HG03520 (cell line): Measurements from ENCODE around the gene SLC25A51.
"Not testable (repeated sequence)": the region's sequence is repeated elsewhere in the genome, so short reads cannot be mapped to it uniquely, and the experiment has no call there.

Source experiments
- ATAC-seq: cut with Tn5 transposase; IDR thresholded peaks from one replicate; pipeline ENCODE4 v1.9.1; 2021; ENCODE audit warnings: mild to moderate bottlenecking, moderate library complexity; ENCODE audit not compliant: unreplicated experiment

Gene SLC25A51

GRCh38 chr9:37921546-37922300, 17.8 kb upstream of the SLC25A51 start:
- ATAC-seq, result no peak

GRCh38 chr9:37921168-37921510, 17.2 kb upstream of the SLC25A51 start:
- no peak for ATAC-seq

GRCh38 chr9:37920471-37921167, 16.7 kb upstream of the SLC25A51 start:
- ATAC-seq, result no peak

- no peak for ATAC-seq
These were observed 16.0 kb upstream of the SLC25A51 start for GRCh38 chr9:37919956-37920335.

- ATAC-seq, result no peak
These were observed 15.5 kb upstream of the SLC25A51 start for GRCh38 chr9:37919246-37919955.

- no peak for ATAC-seq
These were observed 14.8 kb upstream of the SLC25A51 start for GRCh38 chr9:37918665-37919170.

- ATAC-seq, result no peak
These were observed 14.1 kb upstream of the SLC25A51 start for GRCh38 chr9:37917801-37918664.

- ATAC-seq, result no peak
These were observed 13.4 kb upstream of the SLC25A51 start for GRCh38 chr9:37917313-37917731.

GRCh38 chr9:37916471-37917312, 12.8 kb upstream of the SLC25A51 start:
- ATAC-seq, result no peak

GRCh38 chr9:37915911-37916470, 12.1 kb upstream of the SLC25A51 start:
- ATAC-seq, result no peak

GRCh38 chr9:37914701-37915358, 10.9 kb upstream of the SLC25A51 start:
- no peak for ATAC-seq

GRCh38 chr9:37914154-37914551, 10.2 kb upstream of the SLC25A51 start:
- ATAC-seq, result no peak

GRCh38 chr9:37913480-37914153, 9.7 kb upstream of the SLC25A51 start:
- ATAC-seq, result peak; percentile 79

GRCh38 chr9:37911271-37911681, 7.3 kb upstream of the SLC25A51 start:
- no peak for ATAC-seq

GRCh38 chr9:37910271-37910670, 6.3 kb upstream of the SLC25A51 start:
- ATAC-seq, result no peak

- not testable (repeated sequence) for ATAC-seq
These were observed 5.9 kb upstream of the SLC25A51 start for GRCh38 chr9:37909836-37910235.

- ATAC-seq, result no peak
These were observed 5.4 kb upstream of the SLC25A51 start for GRCh38 chr9:37909326-37909725.

- ATAC-seq, result no peak
These were observed 4.8 kb upstream of the SLC25A51 start for GRCh38 chr9:37908698-37909186.
